PFSK-1 (cell line): ENCODE data around the gene MAPT.

Experiments used
- POLR2AphosphoS5 ChIP-seq: IDR thresholded peaks from 2 replicates; pipeline ENCODE4 v1.6.1; 2012; ENCODE audit warnings: low read depth, mild to moderate bottlenecking, control low read depth, low read length, moderate library complexity
- REST ChIP-seq, 2 experiments: IDR thresholded peaks; 2 replicates each; pipeline versions ENCODE4 v1.6.1 to v1.8.0; 2011 to 2012; ENCODE audit warnings: low read depth in 2 of 2, low read length in 2 of 2, control low read depth in 1 of 2, inconsistent platforms in 1 of 2, mild to moderate bottlenecking in 1 of 2, moderate library complexity in 1 of 2; ENCODE audit not compliant: insufficient read depth in 1 of 2
- SIN3A ChIP-seq: IDR thresholded peaks from 2 replicates; pipeline ENCODE4 v1.6.1; 2012; ENCODE audit warnings: mild to moderate bottlenecking, low read length, moderate library complexity, borderline replicate concordance; ENCODE audit not compliant: insufficient read depth

DNA sequence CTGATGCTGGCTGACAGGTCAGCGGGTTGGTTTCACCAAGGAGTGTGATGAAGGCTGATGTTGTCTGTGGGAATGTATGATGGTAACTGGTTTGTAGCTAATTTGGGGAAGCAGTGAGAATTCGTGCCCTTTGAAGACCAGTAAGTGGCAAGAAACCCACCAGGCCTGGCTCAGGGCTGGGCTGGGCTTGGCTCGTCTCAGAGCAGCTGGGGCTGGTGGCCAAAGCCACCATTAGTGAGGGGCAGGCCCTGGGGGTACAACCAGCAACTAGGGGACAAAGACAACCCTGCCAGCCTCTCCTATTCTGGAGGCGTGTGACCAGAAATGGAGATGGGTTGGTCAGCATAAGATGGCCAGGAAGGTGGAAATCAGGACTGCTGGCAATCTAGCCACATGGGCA lies 91.7 kb downstream of the MAPT start:
- TF ChIP-seq REST (IDR thresholded peaks at IDR 0.05; ENCODE audit: insufficient read depth in 1 of 2, low read depth in 2 of 2, low read length in 2 of 2), result no peak
- TF ChIP-seq POLR2AphosphoS5, result no peak
- TF ChIP-seq SIN3A, result no peak
